Upper lobe of left lung (tissue), 6 donors: Measurements from ENCODE around the gene BMP7. TPM values are rescaled to one million over a fixed set of nuclear protein-coding genes. Genes with fewer than 3 reads are reported as not detected.

Source experiments
- ATAC-seq, 2 donors: fragments of 200-7000 bp; cut with Tn5 transposase; one replicate each; pipeline ENCODE4 v1.9.1; 2022; ENCODE audit warnings: mild to moderate bottlenecking in 2 of 2, moderate library complexity in 2 of 2; ENCODE audit not compliant: low FRiP score in 2 of 2
- DNase-seq, 2 donors: peaks; one replicate each; pipeline ENCODE4 v3.0.0-alpha.2; 2019 to 2020
- H3K27ac ChIP-seq, 4 donors: fragments of 200-600 bp; sonication (generic); one replicate each; pipeline ENCODE4 v1.5.1; 2016 to 2019
- H3K27me3 ChIP-seq, 4 donors: fragments of 200-600 bp; sonication (generic); one replicate each; pipeline ENCODE4 v1.5.1; 2017 to 2019
- H3K36me3 ChIP-seq, 4 donors: fragments of 200-600 bp; sonication (generic); one replicate each; pipeline ENCODE4 v1.5.1; 2016 to 2019
- H3K4me1 ChIP-seq, 4 donors: fragments of 200-600 bp; sonication (generic); one replicate each; pipeline ENCODE4 v1.5.1; 2018 to 2019
- H3K4me3 ChIP-seq, 4 donors: fragments of 200-600 bp; sonication (generic); one replicate each; pipeline ENCODE4 v1.5.1; 2017 to 2019; ENCODE audit warnings: mild to moderate bottlenecking in 2 of 4, moderate library complexity in 1 of 4
- H3K9me3 ChIP-seq, 4 donors: fragments of 200-600 bp; sonication (generic); one replicate each; pipeline ENCODE4 v1.5.1; 2018 to 2019
- CTCF ChIP-seq, 6 experiments: fragments of 450-650 bp in 4 of 6; fragments of 200-600 bp in 2 of 6; sonication (generic) in 2 of 6; IDR thresholded peaks; one replicate each; pipeline ENCODE4 v1.5.1; 2016 to 2019; ENCODE audit warnings: antibody characterized with exemption in 6 of 6
- EP300 ChIP-seq, 4 donors: sonication (generic); formaldehyde crosslinking; IDR thresholded peaks; one replicate each; pipeline ENCODE4 v1.5.1; 2017; ENCODE audit warnings: antibody characterized with exemption in 4 of 4, control low read depth in 2 of 4
- POLR2A ChIP-seq, 4 donors: fragments of 450-650 bp; IDR thresholded peaks; one replicate each; pipeline ENCODE4 v1.5.1; 2016 to 2017; ENCODE audit warnings: antibody characterized with exemption in 4 of 4, mild to moderate bottlenecking in 2 of 4
- POLR2AphosphoS5 ChIP-seq, 2 donors: sonication (generic); formaldehyde crosslinking; IDR thresholded peaks; one replicate each; pipeline ENCODE4 v1.5.1; 2017; ENCODE audit warnings: antibody characterized with exemption in 2 of 2
- WGBS, 2 donors: methylation state at CpG; one replicate each; pipeline ENCODE4 v1.1.5; 2017 to 2018; 5-methylcytosine and 5-hydroxymethylcytosine counted together
- total RNA-seq, 6 donors: library from RNA; depleted of rRNA in 4 of 6; stranded (reverse); fragments of >200 nt in 4 of 6; gene quantifications; one replicate each; pipeline versions ENCODE4 v1.1.0 to v1.2.1, GENCODE V29; 2016 to 2021
- donor health status: DM: no; HTN: no; CAD: no; lungs with moderate emphysema.
- donor health status: DM: no; HTN: yes; CAD: no; lungs with severe emphysema.

The BMP7 gene
- total RNA-seq, 6 donors from 2014 or later, result 0.30 to 4.0 (median 2.6) TPM; not detected in 1

GRCh38 chr20:57131601-57132391 lies 134.6 kb downstream of the BMP7 start:
- Histone ChIP-seq H3K9me3 (no peaks in the 10 kb centered on the region), H3K27ac (no peak overlapping the region), H3K27me3 (no peaks in the 10 kb centered on the region), H3K4me3 (no peak overlapping the region), H3K4me1 (no peaks in the 10 kb centered on the region), H3K36me3 (no peaks in the 10 kb centered on the region)
- WGBS, 2 donors, result 76 to 85% methylated on average over 13 of the region's 13 CpGs
- TF ChIP-seq POLR2AphosphoS5 (IDR thresholded peaks at IDR 0.05) (no peak), CTCF (IDR thresholded peaks at IDR 0.05) (no peak), POLR2A (IDR thresholded peaks at IDR 0.05) (no peak), EP300 (IDR thresholded peaks at IDR 0.05) (no peak)
- ATAC-seq (no peak), DNase-seq (no peak)

GRCh38 chr20:57131077-57131476 lies 135.4 kb downstream of the BMP7 start:
- H3K36me3 ChIP-seq, result no peaks in the 10 kb centered on the region
- TF ChIP-seq POLR2A (IDR thresholded peaks at IDR 0.05) (no peak), CTCF (IDR thresholded peaks at IDR 0.05) (no peak), EP300 (IDR thresholded peaks at IDR 0.05) (no peak), POLR2AphosphoS5 (IDR thresholded peaks at IDR 0.05) (no peak)
- no peaks in the 10 kb centered on the region for H3K9me3 ChIP-seq
- no peak overlapping the region for H3K27ac ChIP-seq
- DNase-seq (no peak), ATAC-seq (no peak)
- H3K27me3 ChIP-seq, result no peaks in the 10 kb centered on the region
- H3K4me1 ChIP-seq, result no peaks in the 10 kb centered on the region
- whole genome bisulfite sequencing, 2 donors, result 83 to 85% methylated on average over 10 of the region's 10 CpGs
- H3K4me3 ChIP-seq, result no peak overlapping the region

GRCh38 chr20:57130160-57130772 lies 136.2 kb downstream of the BMP7 start:
- Histone ChIP-seq H3K4me1 (no peaks in the 10 kb centered on the region), H3K27me3 (no peaks in the 10 kb centered on the region), H3K4me3 (no peak overlapping the region), H3K27ac (no peak overlapping the region), H3K9me3 (no peaks in the 10 kb centered on the region), H3K36me3 (no peaks in the 10 kb centered on the region)
- 51 to 75% methylated on average over 9 to 13 of the region's 13 CpGs for WGBS, 2 donors
- TF ChIP-seq POLR2AphosphoS5 (IDR thresholded peaks at IDR 0.05) (no peak), CTCF (IDR thresholded peaks at IDR 0.05) (no peak), POLR2A (IDR thresholded peaks at IDR 0.05) (no peak), EP300 (IDR thresholded peaks at IDR 0.05) (no peak)
- DNase-seq (peak in 1 of 2 donors; percentile 41), ATAC-seq (no peak)

GRCh38 chr20:57129303-57129702 lies 137.1 kb downstream of the BMP7 start:
- no peak for TF ChIP-seq POLR2AphosphoS5 (IDR thresholded peaks at IDR 0.05)
- TF ChIP-seq CTCF (IDR thresholded peaks at IDR 0.05), result no peak
- TF ChIP-seq EP300 (IDR thresholded peaks at IDR 0.05), result no peak
- TF ChIP-seq POLR2A (IDR thresholded peaks at IDR 0.05), result no peak
- ATAC-seq (no peak), DNase-seq (no peak)
- no peak overlapping the region for H3K4me3 ChIP-seq
- no peak overlapping the region for H3K27ac ChIP-seq
- no peaks in the 10 kb centered on the region for H3K27me3 ChIP-seq
- H3K9me3 ChIP-seq, result no peaks in the 10 kb centered on the region
- no peaks in the 10 kb centered on the region for H3K36me3 ChIP-seq
- no peaks in the 10 kb centered on the region for H3K4me1 ChIP-seq
- 88 to 90% methylated on average over 10 of the region's 10 CpGs for WGBS, 2 donors
